WERI-Rb-1 (cell line): ENCODE data around the gene AKT1.

Experiments used
- DNase-seq: peaks from one replicate; pipeline ENCODE4 v3.0.0-alpha.2; 2020
- H3K27ac ChIP-seq: fragments of 250-450 bp; sonication (Bioruptor Pico); 2 replicates; pipeline ENCODE4 v1.5.1; 2020; ENCODE audit warnings: mild to moderate bottlenecking, moderate library complexity
- H3K27me3 ChIP-seq: fragments of 250-450 bp; sonication (Bioruptor Pico); 2 replicates; pipeline ENCODE4 v1.5.1; 2021; ENCODE audit warnings: mild to moderate bottlenecking, low read depth, moderate library complexity; ENCODE audit not compliant: insufficient read depth, severe bottlenecking
- H3K36me3 ChIP-seq: fragments of 250-450 bp; sonication (Bioruptor Pico); 2 replicates; pipeline ENCODE4 v1.5.1; 2020; ENCODE audit warnings: mild to moderate bottlenecking, moderate library complexity
- H3K4me3 ChIP-seq: 2 replicates; pipeline ENCODE4 v1.5.1; 2011; ENCODE audit warnings: low read depth, mild to moderate bottlenecking, control low read depth, low read length
- H3K9me3 ChIP-seq: fragments of 250-450 bp; sonication (Bioruptor Pico); 2 replicates; pipeline ENCODE4 v1.5.1; 2021; ENCODE audit warnings: mild to moderate bottlenecking, moderate library complexity; ENCODE audit not compliant: severe bottlenecking
- TF ChIP-seq, protein P1 (sequence below): IDR thresholded peaks from 2 replicates; pipeline ENCODE4 v1.5.1; 2011; ENCODE audit warnings: low read depth, mild to moderate bottlenecking, control low read depth, inconsistent platforms, low read length

Gene AKT1

GRCh38 chr14:104770072-104770579 lies 25.4 kb downstream of the AKT1 start:
- TF ChIP-seq, protein P1, sequence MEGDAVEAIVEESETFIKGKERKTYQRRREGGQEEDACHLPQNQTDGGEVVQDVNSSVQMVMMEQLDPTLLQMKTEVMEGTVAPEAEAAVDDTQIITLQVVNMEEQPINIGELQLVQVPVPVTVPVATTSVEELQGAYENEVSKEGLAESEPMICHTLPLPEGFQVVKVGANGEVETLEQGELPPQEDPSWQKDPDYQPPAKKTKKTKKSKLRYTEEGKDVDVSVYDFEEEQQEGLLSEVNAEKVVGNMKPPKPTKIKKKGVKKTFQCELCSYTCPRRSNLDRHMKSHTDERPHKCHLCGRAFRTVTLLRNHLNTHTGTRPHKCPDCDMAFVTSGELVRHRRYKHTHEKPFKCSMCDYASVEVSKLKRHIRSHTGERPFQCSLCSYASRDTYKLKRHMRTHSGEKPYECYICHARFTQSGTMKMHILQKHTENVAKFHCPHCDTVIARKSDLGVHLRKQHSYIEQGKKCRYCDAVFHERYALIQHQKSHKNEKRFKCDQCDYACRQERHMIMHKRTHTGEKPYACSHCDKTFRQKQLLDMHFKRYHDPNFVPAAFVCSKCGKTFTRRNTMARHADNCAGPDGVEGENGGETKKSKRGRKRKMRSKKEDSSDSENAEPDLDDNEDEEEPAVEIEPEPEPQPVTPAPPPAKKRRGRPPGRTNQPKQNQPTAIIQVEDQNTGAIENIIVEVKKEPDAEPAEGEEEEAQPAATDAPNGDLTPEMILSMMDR = no peak
- no peak overlapping the region for H3K4me3 ChIP-seq
- H3K27me3 ChIP-seq = no peaks in the 10 kb centered on the region
- no peak for DNase-seq
- peaks cover 8% of the 10 kb centered on the region for H3K9me3 ChIP-seq
- peaks cover 42% of the 10 kb centered on the region for H3K36me3 ChIP-seq
- no peak overlapping the region for H3K27ac ChIP-seq

GRCh38 chr14:104769324-104770071 lies 26.1 kb downstream of the AKT1 start:
- TF ChIP-seq, protein P1 = no peak

DNA sequence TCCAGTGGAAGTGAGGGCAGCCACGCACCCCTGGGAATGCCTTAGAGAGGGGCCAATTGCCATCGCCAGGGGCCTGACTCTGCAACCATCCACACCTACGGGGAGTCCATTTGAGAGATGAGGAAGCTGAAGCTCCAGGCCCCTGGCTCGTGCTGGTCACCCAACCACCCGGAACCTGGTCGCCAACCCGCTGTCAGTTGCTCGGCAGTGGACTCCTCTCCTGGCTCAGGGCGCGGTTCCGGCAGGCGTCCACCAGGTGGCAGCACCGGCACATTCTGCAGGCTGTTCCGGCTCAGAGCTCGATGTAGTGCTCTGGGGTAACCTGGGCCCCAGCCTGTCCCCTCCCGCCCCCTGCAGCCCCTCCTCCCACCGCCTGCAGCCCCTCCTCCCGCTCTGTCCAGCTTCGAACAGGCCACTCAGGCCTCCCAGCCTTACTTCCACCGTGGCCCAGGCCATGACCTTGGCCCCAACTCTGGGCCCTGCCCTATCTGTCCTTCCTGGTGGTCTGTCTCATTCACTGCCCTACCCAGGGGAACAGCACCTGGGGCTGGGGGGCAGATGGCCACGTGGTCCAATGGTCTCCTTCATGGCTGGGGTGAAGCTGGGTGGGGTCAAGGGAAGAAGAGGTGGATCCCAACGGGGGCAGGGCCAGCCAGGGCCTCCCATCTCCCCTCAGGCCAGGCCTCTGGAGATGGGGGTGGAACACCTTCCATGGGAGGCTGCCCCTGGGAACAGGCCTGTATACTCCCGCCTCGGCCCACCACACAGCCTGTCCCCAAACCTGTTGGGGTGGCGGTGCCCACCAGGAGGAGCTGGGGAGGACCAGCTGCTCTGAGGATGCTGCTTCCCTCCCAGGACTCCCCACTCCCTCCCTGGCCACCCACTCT lies 26.9 kb downstream of the AKT1 start:
- peak; percentile 94 for DNase-seq
- peak overlapping the region; percentile 69 for H3K27ac ChIP-seq
- TF ChIP-seq, protein P1 = peak; percentile 91
- peaks cover 40% of the 10 kb centered on the region for H3K36me3 ChIP-seq
- peaks cover 8% of the 10 kb centered on the region for H3K9me3 ChIP-seq
- H3K27me3 ChIP-seq = no peaks in the 10 kb centered on the region
- no peak overlapping the region for H3K4me3 ChIP-seq

More at GRCh38 chr14:104769324-104770071, 26.1 kb downstream of the AKT1 start:
- H3K27ac ChIP-seq = peak overlapping the region; percentile 69
- no peak overlapping the region for H3K4me3 ChIP-seq
- H3K36me3 ChIP-seq = peaks cover 40% of the 10 kb centered on the region
- no peak for DNase-seq
- peaks cover 8% of the 10 kb centered on the region for H3K9me3 ChIP-seq
- no peaks in the 10 kb centered on the region for H3K27me3 ChIP-seq

DNA sequence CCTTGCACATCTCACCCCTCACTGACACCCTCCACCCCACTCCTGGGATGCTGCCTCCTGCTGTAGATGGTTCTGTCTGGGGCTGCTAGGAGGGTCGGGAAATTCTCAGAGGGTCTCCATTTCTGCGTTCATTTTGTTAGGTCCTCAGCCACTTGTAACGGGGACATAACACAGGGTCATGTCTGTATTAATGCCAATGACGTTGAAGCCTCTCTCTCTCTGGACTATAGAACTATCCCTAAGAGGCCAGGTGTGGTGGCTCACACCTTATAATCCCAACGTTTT lies 28.0 kb downstream of the AKT1 start:
- TF ChIP-seq, protein P1 = no peak
- no peak overlapping the region for H3K27ac ChIP-seq
- peaks cover 8% of the 10 kb centered on the region for H3K9me3 ChIP-seq
- no peak overlapping the region for H3K4me3 ChIP-seq
- DNase-seq = no peak
- H3K36me3 ChIP-seq = peaks cover 31% of the 10 kb centered on the region
- no peaks in the 10 kb centered on the region for H3K27me3 ChIP-seq

- TF ChIP-seq, protein P1 = no peak
- H3K27ac ChIP-seq = no peak overlapping the region
Measured at GRCh38 chr14:104766863-104767633, 28.5 kb downstream of the AKT1 start.

More at GRCh38 chr14:104766863-104767633, 28.5 kb downstream of the AKT1 start:
- Histone ChIP-seq H3K9me3 (peaks cover 8% of the 10 kb centered on the region), H3K27me3 (no peaks in the 10 kb centered on the region), H3K4me3 (no peak overlapping the region), H3K36me3 (peaks cover 31% of the 10 kb centered on the region)
- no peak for DNase-seq
